Fibroblast of skin of scalp (primary cell): ENCODE measurements around the gene COLQ.

Source experiments
- DNase-seq: peaks from one replicate; pipeline ENCODE4 v3.0.0-alpha.2; 2013

The COLQ gene

GRCh38 chr3:15454965-15455364 is 66.5 kb downstream of the COLQ start:
- no peak for DNase-seq

- DNase-seq, result no peak
These were observed 67.4 kb downstream of the COLQ start for GRCh38 chr3:15453991-15454625.

DNA sequence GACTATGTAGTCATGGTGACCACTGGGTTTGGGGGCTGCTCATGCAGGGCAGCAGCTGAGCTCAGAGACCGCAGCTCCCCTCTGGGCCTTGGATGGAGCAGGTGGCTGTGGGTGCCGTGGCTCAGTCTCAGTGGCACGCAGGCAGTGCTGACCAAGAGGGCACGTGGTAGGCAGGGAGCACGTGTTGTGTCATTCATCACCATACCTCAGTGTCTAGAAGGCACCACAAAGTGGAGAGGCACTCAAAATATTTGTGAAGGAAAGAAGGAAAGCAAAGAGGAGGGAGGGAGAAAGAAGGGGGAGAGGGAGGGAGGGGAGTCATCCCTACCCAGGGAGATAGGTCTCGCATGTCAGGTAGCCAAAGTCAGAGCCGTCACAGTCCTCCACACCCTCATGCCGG is 68.0 kb downstream of the COLQ start:
- no peak for DNase-seq

- DNase-seq, result no peak
These were observed 68.5 kb downstream of the COLQ start for GRCh38 chr3:15452961-15453360.

DNA sequence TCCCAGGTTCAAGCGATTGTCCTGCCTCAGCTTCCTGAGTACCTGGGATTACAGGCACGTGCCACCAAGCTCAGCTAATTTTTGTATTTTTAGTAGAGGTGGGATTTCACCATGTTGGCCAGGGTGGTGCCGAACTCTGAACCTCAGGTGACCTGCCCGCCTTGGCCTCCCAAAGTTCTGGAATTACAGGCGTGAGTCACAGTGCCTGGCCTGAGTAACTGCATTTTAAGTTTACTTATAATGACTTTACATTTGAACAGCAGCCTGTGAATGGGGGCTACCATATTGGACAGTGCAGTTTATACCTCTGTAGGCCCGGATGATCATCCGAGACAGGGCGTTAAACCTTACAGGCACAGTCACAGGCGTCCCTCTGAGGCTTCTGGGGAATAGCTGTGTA is 69.3 kb downstream of the COLQ start:
- no peak for DNase-seq

- no peak for DNase-seq
These were observed 70.0 kb downstream of the COLQ start for GRCh38 chr3:15451216-15452113.

- DNase-seq, result no peak
These were observed 70.9 kb downstream of the COLQ start for GRCh38 chr3:15450438-15451215.

DNA sequence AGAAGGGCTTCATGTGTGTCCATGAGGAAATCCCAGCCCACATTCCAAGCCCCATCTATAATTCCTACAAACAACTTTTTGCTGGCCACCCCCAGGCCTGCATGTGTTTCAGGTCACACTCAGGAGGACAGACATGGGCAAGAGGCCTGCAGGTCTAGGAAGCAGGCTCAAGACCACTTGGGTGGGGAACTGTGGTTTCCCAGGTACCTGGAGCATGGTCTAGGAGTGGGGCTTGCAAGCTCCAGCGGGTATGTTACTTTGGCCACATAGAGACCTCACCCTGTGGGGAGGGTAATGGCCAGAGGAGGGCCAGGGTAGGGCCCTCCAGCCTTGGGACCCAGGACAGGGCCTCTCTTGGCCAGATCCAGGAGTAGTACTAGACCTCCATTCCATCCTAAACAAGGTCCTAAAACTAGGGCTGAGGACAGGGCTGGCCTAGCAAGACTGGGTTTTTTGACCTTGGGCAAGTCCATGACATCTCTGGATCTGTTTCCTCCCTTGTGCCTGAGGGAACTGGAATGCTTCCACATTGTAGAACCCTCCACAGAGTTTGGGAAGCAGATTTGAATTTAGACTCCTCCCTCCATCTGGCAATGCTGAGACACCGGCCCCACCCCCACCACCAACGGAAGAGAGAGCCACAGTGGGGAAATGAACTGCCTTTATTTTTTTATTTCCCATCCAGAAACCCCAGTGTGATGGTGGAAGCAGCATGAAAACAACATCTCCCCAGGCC is 71.8 kb downstream of the COLQ start:
- DNase-seq, result no peak

GRCh38 chr3:15443826-15444524 is 77.5 kb downstream of the COLQ start:
- DNase-seq, result no peak

DNA sequence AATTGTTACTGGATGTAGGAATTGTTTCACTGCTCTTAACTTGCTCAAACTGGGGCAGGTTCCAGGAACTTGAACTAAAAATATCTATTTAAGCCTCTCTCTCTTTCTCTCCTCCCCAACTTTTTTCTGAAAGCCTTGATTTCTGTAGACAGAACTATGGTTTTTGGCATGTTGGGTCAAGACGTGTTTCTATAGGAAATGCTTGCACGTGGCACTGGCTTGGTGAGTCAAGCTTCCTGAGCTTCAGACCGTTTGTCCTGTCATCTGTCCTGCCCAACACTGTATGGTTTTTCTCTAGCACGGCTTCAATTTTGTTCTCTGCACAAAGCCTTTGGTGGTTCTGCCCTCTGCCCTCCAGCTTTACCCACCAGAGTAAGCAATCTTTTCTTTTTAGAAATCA is 80.6 kb downstream of the COLQ start:
- DNase-seq, result no peak

GRCh38 chr3:15439476-15439875 is 82.0 kb downstream of the COLQ start:
- DNase-seq, result no peak

DNA sequence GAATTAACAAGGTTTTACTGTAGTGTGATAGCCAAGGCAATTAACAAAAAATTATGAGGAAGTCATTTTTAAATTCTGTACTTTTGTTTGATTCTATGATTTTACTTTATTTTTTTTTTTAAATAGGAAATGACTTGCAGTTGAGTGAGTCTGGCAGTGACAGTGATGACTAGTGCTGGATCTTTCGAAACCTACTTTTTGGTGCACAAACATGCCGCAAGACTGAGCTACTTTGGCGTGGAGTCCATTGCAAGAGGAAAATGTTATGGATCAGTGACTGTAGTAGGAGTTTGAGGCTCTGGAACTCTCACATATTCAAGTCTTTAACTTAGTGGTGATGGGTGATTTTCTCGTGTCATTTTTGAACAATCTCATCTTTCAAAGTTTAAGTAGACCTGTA is 82.5 kb downstream of the COLQ start:
- no peak for DNase-seq

GRCh38 chr3:15436246-15436645 is 85.3 kb downstream of the COLQ start:
- DNase-seq, result no peak

- DNase-seq, result no peak
These were observed 86.8 kb downstream of the COLQ start for GRCh38 chr3:15434756-15435155.

DNA sequence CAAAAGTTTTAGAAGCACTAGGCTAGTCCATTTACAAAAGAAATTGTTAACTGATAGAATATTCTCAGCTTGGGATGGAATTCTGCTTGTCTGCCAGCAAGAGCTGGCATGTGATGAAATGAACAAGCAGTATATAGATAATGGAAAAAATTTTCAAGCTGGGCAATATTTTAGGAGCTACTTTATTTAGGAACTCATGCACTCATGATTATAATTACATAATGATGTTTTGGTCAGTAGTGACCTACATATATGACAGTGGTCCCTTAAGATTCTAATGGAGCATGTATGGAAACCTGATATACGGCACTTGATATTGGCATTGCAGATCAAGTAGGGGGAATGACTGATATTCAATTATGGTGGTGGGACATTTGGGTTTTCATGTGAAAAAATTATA is 88.0 kb downstream of the COLQ start:
- no peak for DNase-seq

GRCh38 chr3:15431256-15431837 is 90.2 kb downstream of the COLQ start:
- DNase-seq, result no peak

GRCh38 chr3:15430624-15431023 is 90.9 kb downstream of the COLQ start:
- no peak for DNase-seq

GRCh38 chr3:15429080-15429479 is 92.4 kb downstream of the COLQ start:
- no peak for DNase-seq

DNA sequence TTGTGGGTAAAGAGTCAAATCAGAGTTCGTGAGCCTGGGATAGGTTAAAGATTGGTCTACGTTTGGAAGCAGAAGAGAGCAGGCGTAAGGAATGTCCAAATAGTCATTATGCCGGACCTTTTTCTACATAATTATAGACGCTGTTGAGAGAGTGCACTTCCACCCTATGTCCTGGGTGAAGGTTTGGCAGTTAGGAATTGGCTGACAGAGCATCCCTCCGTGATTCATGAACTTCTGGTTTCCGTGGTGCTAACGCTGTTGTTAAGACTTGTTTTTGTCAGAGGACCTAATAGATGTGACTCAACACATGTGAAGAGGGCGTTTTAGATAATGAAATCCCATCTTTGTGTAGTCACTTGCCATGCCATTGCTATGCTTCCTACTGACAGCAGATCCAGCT is 93.0 kb downstream of the COLQ start:
- peak; percentile 21 for DNase-seq

GRCh38 chr3:15427981-15428380 is 93.5 kb downstream of the COLQ start:
- no peak for DNase-seq

DNA sequence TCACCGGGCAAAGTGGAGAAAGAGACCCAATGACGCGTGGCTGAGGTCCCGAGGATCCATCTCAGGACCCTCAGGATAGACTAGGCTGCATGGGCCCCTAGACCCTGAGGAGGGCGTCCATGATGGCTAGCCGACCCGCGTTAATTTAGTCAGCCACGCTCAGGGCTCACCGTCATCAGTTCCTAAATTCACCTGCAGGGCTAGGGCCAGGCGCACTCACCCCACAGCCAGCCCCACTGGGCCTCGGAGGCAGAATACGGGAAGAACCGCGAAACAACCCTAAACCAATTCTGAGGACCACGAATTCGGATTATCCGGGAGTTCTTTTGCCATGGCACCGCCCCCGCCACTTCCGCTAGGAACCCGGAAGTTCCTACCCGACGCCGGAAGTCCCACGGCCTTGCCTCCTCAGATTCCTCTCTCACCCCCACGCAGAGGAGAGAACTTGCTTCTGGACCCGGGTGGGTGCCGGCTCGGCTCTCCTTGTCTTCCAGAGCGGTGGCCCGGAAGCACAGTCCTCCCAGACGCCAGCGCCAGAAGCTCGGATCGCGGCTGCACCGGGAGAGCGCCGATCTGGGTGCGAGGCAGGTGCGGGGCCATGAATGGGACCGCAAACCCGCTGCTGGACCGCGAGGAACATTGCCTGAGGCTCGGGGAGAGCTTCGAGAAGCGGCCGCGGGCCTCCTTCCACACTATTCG is 94.2 kb downstream of the COLQ start, which contains the start of the genes EAF1 and METTL6:
Gene EAF1 (plus strand): TSS at position 417 of the 699 bp plus-strand sequence. CDS start 182 bp downstream, at position 599.
Gene METTL6 (minus strand): TSS at position 363 of the 699 bp plus-strand sequence. CDS start 1,033 bp downstream, outside the sequence.
- peak; percentile 81 for DNase-seq
